GM03348 (cell line): ENCODE measurements around the gene TATDN3.
"Not testable (repeated sequence)": the region's sequence is repeated elsewhere in the genome, so short reads cannot be mapped to it uniquely, and the experiment has no call there.

ENCODE experiments used
- DNase-seq: peaks from one replicate; pipeline ENCODE4 v3.0.0; 2012; ENCODE audit warnings: low spot score

TATDN3 gene

GRCh38 chr1:212828395-212828794, 36.7 kb downstream of the TATDN3 start:
- DNase-seq, result no peak

- DNase-seq, result not testable (repeated sequence)
Observed at GRCh38 chr1:212833211-212834207, 41.8 kb downstream of the TATDN3 start.

- DNase-seq, result no peak
Observed at GRCh38 chr1:212838145-212838544, 46.5 kb downstream of the TATDN3 start.

GRCh38 chr1:212844521-212844920, 52.8 kb downstream of the TATDN3 start:
- DNase-seq, result not testable (repeated sequence)

- no peak for DNase-seq
Observed at GRCh38 chr1:212847549-212847948, 55.9 kb downstream of the TATDN3 start, which contains the start of gene SPATA45. Gene SPATA45, minus strand, starts transcription at chr1:212847649. Its CDS starts 11,500 bp downstream, at chr1:212836149.

GRCh38 chr1:212852105-212852688, 60.5 kb downstream of the TATDN3 start:
- DNase-seq, result no peak

- no peak for DNase-seq
Observed at GRCh38 chr1:212853658-212854057, 62.0 kb downstream of the TATDN3 start.

- DNase-seq, result no peak
Observed at GRCh38 chr1:212856755-212857154, 65.1 kb downstream of the TATDN3 start.

- peak; percentile 99 for DNase-seq
Observed at GRCh38 chr1:212857992-212858460, 66.3 kb downstream of the TATDN3 start, which contains the start of gene FLVCR1. Gene FLVCR1, plus strand, starts transcription at chr1:212858275. Its CDS starts 178 bp downstream, at chr1:212858453.

- peak; percentile 52 for DNase-seq
Observed at GRCh38 chr1:212858461-212859265, 67.0 kb downstream of the TATDN3 start.

- DNase-seq, result peak; percentile 9
Observed at GRCh38 chr1:212860713-212861581, 69.3 kb downstream of the TATDN3 start.

- DNase-seq, result no peak
Observed at GRCh38 chr1:212862111-212862690, 70.5 kb downstream of the TATDN3 start.

GRCh38 chr1:212863345-212863744, 71.7 kb downstream of the TATDN3 start:
- DNase-seq, result not testable (repeated sequence)

GRCh38 chr1:212864201-212864600, 72.5 kb downstream of the TATDN3 start:
- no peak for DNase-seq
